GM23338 (cell line): ENCODE measurements around the gene ANKRD49. TPM values are rescaled to one million over a fixed set of nuclear protein-coding genes. Genes with fewer than 3 reads are reported as not detected.

Source experiments
- ATAC-seq: fragments of 200-7000 bp; cut with Tn5 transposase; 3 replicates; pipeline ENCODE4 v1.9.1; 2020
- DNase-seq: peaks from one replicate; pipeline ENCODE4 v3.0.0-alpha.2; 2015; ENCODE audit warnings: low spot score
- H2AFZ ChIP-seq: fragments of 200-600 bp; sonication (generic); 2 replicates; pipeline ENCODE4 v1.8.0; 2016; ENCODE audit warnings: antibody characterized with exemption, mild to moderate bottlenecking, moderate library complexity
- H3F3A ChIP-seq: fragments of 200-600 bp; sonication (generic); replicated peaks from 2 replicates; pipeline ENCODE4 v1.8.0; 2017; ENCODE audit warnings: antibody characterized with exemption, mixed run types, low read depth
- H3K27ac ChIP-seq: fragments of 200-600 bp; sonication (generic); 2 replicates; pipeline ENCODE4 v1.6.1; 2016; ENCODE audit warnings: low read depth
- H3K27me3 ChIP-seq: fragments of 200-600 bp; sonication (generic); 2 replicates; pipeline ENCODE4 v1.8.0; 2016; ENCODE audit warnings: mild to moderate bottlenecking, mixed run types, moderate library complexity; ENCODE audit not compliant: insufficient read depth
- H3K36me3 ChIP-seq: fragments of 200-600 bp; sonication (generic); 2 replicates; pipeline ENCODE4 v1.8.0; 2016; ENCODE audit warnings: mild to moderate bottlenecking; ENCODE audit not compliant: insufficient read depth
- H3K4me1 ChIP-seq: fragments of 200-600 bp; sonication (generic); 2 replicates; pipeline ENCODE4 v1.8.0; 2016; ENCODE audit warnings: mild to moderate bottlenecking, moderate library complexity; ENCODE audit not compliant: insufficient read depth
- H3K4me2 ChIP-seq: fragments of 200-600 bp; sonication (generic); 2 replicates; pipeline ENCODE4 v1.7.1; 2017; ENCODE audit warnings: mixed run types
- H3K4me3 ChIP-seq: fragments of 200-600 bp; sonication (generic); 2 replicates; pipeline ENCODE4 v1.6.1; 2016; ENCODE audit warnings: mixed run types
- H3K79me2 ChIP-seq: fragments of 200-600 bp; sonication (generic); replicated peaks from 2 replicates; pipeline ENCODE4 v1.8.0; 2017; ENCODE audit warnings: mild to moderate bottlenecking; ENCODE audit not compliant: insufficient read depth
- H3K9me2 ChIP-seq: fragments of 200-600 bp; sonication (generic); 2 replicates; pipeline ENCODE4 v1.8.0; 2017; ENCODE audit not compliant: insufficient read depth
- H4K20me1 ChIP-seq: fragments of 200-600 bp; sonication (generic); replicated peaks from 2 replicates; pipeline ENCODE4 v1.8.0; 2017; ENCODE audit warnings: mild to moderate bottlenecking; ENCODE audit not compliant: insufficient read depth
- H3K27ac Mint-ChIP-seq: 2 replicates; pipeline ENCODE4 v1.8.0; 2020; ENCODE audit warnings: inconsistent platforms, mild to moderate bottlenecking, moderate library complexity, mixed read lengths
- H3K27me3 Mint-ChIP-seq: 3 replicates; pipeline ENCODE4 v1.8.0; 2022; ENCODE audit warnings: low read depth, mild to moderate bottlenecking, moderate library complexity, mixed read lengths, inconsistent platforms; ENCODE audit not compliant: insufficient read depth, poor library complexity
- H3K36me3 Mint-ChIP-seq: 3 replicates; pipeline ENCODE4 v1.8.0; 2021; ENCODE audit warnings: low read depth, mild to moderate bottlenecking, inconsistent platforms, moderate library complexity, mixed read lengths
- H3K4me1 Mint-ChIP-seq: 3 replicates; pipeline ENCODE4 v1.8.0; 2020; ENCODE audit warnings: mild to moderate bottlenecking, inconsistent platforms, mixed read lengths
- H3K4me3 Mint-ChIP-seq: 3 replicates; pipeline ENCODE4 v1.8.0; 2021; ENCODE audit warnings: moderate library complexity, mild to moderate bottlenecking, inconsistent platforms, mixed read lengths
- H3K9me3 Mint-ChIP-seq: 3 replicates; pipeline ENCODE4 v1.8.0; 2020; ENCODE audit warnings: moderate library complexity, mild to moderate bottlenecking, inconsistent platforms, mixed read lengths
- CREB1 ChIP-seq: fragments of 250-450 bp; sonication (Bioruptor Pico); IDR thresholded peaks from 2 replicates; pipeline ENCODE4 v1.5.0; 2020; ENCODE audit warnings: low read depth, mild to moderate bottlenecking, moderate library complexity
- CTCF ChIP-seq, 2 experiments: fragments of 200-600 bp in 1 of 2; sonication (generic) in 1 of 2; conservative IDR thresholded peaks; 2 replicates each; pipeline versions ENCODE4 v1.5.1 to v1.6.1; 2016 to 2017; ENCODE audit warnings: antibody characterized with exemption in 2 of 2, low read depth in 2 of 2, mild to moderate bottlenecking in 2 of 2, moderate library complexity in 1 of 2
- ETS1 ChIP-seq: IDR thresholded peaks from 2 replicates; pipeline ENCODE4 v1.6.1; 2016; ENCODE audit warnings: antibody characterized with exemption
- EZH2 ChIP-seq: fragments of 200-600 bp; sonication (generic); IDR thresholded peaks from one replicate; pipeline ENCODE4 v1.8.0; 2017; ENCODE audit warnings: antibody characterized with exemption, mild to moderate bottlenecking, low read depth; ENCODE audit not compliant: unreplicated experiment
- EZH2phosphoT487 ChIP-seq: fragments of 200-600 bp; sonication (generic); IDR thresholded peaks from one replicate; pipeline ENCODE4 v1.8.1; 2018; ENCODE audit warnings: antibody characterized with exemption; ENCODE audit not compliant: unreplicated experiment
- NANOG ChIP-seq: IDR thresholded peaks from 2 replicates; pipeline ENCODE4 v1.6.1; 2016; ENCODE audit warnings: antibody characterized with exemption, borderline replicate concordance
- REST ChIP-seq: IDR thresholded peaks from one replicate; pipeline ENCODE4 v1.6.1; 2018; ENCODE audit warnings: antibody characterized with exemption; ENCODE audit not compliant: unreplicated experiment
- STAT1 ChIP-seq: IDR thresholded peaks from one replicate; pipeline ENCODE4 v1.6.1; 2016; ENCODE audit warnings: antibody characterized with exemption; ENCODE audit not compliant: unreplicated experiment
- ZNF114 ChIP-seq: fragments of 250-450 bp; sonication (Bioruptor Pico); IDR thresholded peaks from 2 replicates; pipeline ENCODE4 v1.5.0; 2020; ENCODE audit warnings: mild to moderate bottlenecking, moderate library complexity
- ZNF331 ChIP-seq: fragments of 250-450 bp; sonication (Bioruptor Pico); IDR thresholded peaks from 2 replicates; pipeline ENCODE4 v1.5.0; 2020; ENCODE audit warnings: low read depth, mild to moderate bottlenecking, moderate library complexity
- microRNA counts: library from miRNA; unstranded; fragments of <30 nt; microRNA quantifications from one replicate; lab custom pipeline; 2017
- microRNA-seq: library from miRNA; unstranded; fragments of <30 nt; microRNA quantifications from one replicate; pipeline ENCODE4, GENCODE V29; 2017
- polyA plus RNA-seq: library from polyadenylated mRNA; unstranded; fragments of >200 nt; fragmentation: Nextera tagmentation; extraction: Ambion mirVana; gene quantifications from 2 replicates; pipeline ENCODE4 v1.2.1, GENCODE V29; 2016
- small RNA-seq: library from RNA; depleted of rRNA; stranded (forward); fragments of <200 nt; gene quantifications from one replicate; pipeline ENCODE3, GENCODE V24; 2014; ENCODE audit warnings: low replicate concordance
- total RNA-seq: library from RNA; depleted of rRNA; stranded (reverse); fragments of >200 nt; shearing (Covaris generic); gene quantifications from 2 replicates; pipeline ENCODE4 v1.2.3, GENCODE V29; 2014; rRNA removed

Gene ANKRD49
- total and polyA plus RNA-seq, 2 experiments from 2014 or later = 16.0 to 35.2 TPM

GRCh38 chr11:94549146-94549545, 55.4 kb downstream of the ANKRD49 start:
- Histone ChIP-seq H3F3A (no peaks in the 10 kb centered on the region), H3K36me3 (no peaks in the 10 kb centered on the region), H4K20me1 (peaks cover 13% of the 10 kb centered on the region), H3K27me3 (peaks cover 37% of the 10 kb centered on the region), H2AFZ (no peak overlapping the region), H3K4me1 (peaks cover 13% of the 10 kb centered on the region), H3K27ac (no peak overlapping the region), H3K79me2 (peaks cover 5% of the 10 kb centered on the region), H3K4me2 (no peak overlapping the region), H3K4me3 (no peak overlapping the region), H3K9me2 (no peaks in the 10 kb centered on the region)
- no peaks in the 10 kb centered on the region for H3K36me3 Mint-ChIP-seq
- peaks cover 19% of the 10 kb centered on the region for H3K27me3 Mint-ChIP-seq
- H3K9me3 Mint-ChIP-seq = no peaks in the 10 kb centered on the region
- no peak for TF ChIP-seq CREB1
- no peak for TF ChIP-seq EZH2phosphoT487
- no peak for TF ChIP-seq CTCF (conservative IDR thresholded peaks at IDR 0.05; ENCODE audit: low read depth in 2 of 2)
- no peak for TF ChIP-seq NANOG
- no peak for TF ChIP-seq ZNF114 (CRISPR knock-in tag)
- TF ChIP-seq REST = no peak
- no peak for TF ChIP-seq EZH2
- TF ChIP-seq ETS1 = no peak
- no peak for TF ChIP-seq ZNF331 (CRISPR knock-in tag)
- no peak for TF ChIP-seq STAT1
- ATAC-seq (no peak), DNase-seq (no peak)
- H3K4me3 Mint-ChIP-seq = no peak overlapping the region
- no peak overlapping the region for H3K27ac Mint-ChIP-seq
- peaks cover 12% of the 10 kb centered on the region; the same call in 2 of the 3 replicates for H3K4me1 Mint-ChIP-seq

MicroRNAs encoded within 50 kb of the gene (microRNA counts, 767-probe panel; counts per million panel counts)
- microRNA hsa-miR-548l (lab: Ali Mortazavi, UCI) = not detected

Small RNA genes within 50 kb of the gene (microRNA-seq; reads per million reads assigned to microRNA genes)
- gene MIR548L = 8.6 reads per million, percentile 31 among the genes with 10 or more reads in this experiment

Small RNA genes within 50 kb of the gene (small RNA-seq; reads per million reads assigned to genes)
- 0.10 reads per million for gene MIR548L

Other genes starting within 250 kb of the ANKRD49 start
- gene IZUMO1R, start 189.4 kb upstream of the ANKRD49 start, total RNA-seq = not detected in 2 replicates
- gene IZUMO1R, start 189.4 kb upstream of the ANKRD49 start, polyA plus RNA-seq = not detected in 2 replicates
- 0.17 and 0.23 TPM in 2 replicates for gene GPR83, start 92.6 kb upstream of the ANKRD49 start, total RNA-seq
- gene GPR83, start 92.6 kb upstream of the ANKRD49 start, polyA plus RNA-seq = 0.18 and 0.35 TPM in 2 replicates
- 36.5 and 38.5 TPM in 2 replicates for gene MRE11, start 140 bp upstream of the ANKRD49 start, total RNA-seq
- 17.3 and 23.3 TPM in 2 replicates for gene MRE11, start 140 bp upstream of the ANKRD49 start, polyA plus RNA-seq
- gene C11orf97, start 18.5 kb downstream of the ANKRD49 start, total RNA-seq = not detected in 2 replicates
- not detected in 2 replicates for gene C11orf97, start 18.5 kb downstream of the ANKRD49 start, polyA plus RNA-seq
- 6.5 and 7.4 TPM in 2 replicates for gene FUT4, start 49.9 kb downstream of the ANKRD49 start, total RNA-seq
- 2.3 and 2.4 TPM in 2 replicates for gene FUT4, start 49.9 kb downstream of the ANKRD49 start, polyA plus RNA-seq
- gene PIWIL4, start 73.4 kb downstream of the ANKRD49 start, total RNA-seq = 0.23 and 0.66 TPM in 2 replicates
- gene PIWIL4, start 73.4 kb downstream of the ANKRD49 start, polyA plus RNA-seq = 0.23 and 0.33 TPM in 2 replicates